Small intestine (tissue), 7 donors: ENCODE measurements around the gene PPP1R11. TPM values are rescaled to one million over a fixed set of nuclear protein-coding genes. Genes with fewer than 3 reads are reported as not detected.

ENCODE experiments used
- DNase-seq, 2 donors: peaks; one replicate each; pipeline versions ENCODE4 v3.0.0 to v3.0.0-alpha.2; 2013
- FAIRE-seq: peaks from 2 replicates; lab custom pipeline; 2012; peaks lifted over from hg19 to GRCh38; lab: Jason Lieb, UNC
- H3K27ac ChIP-seq, 3 donors: one replicate each; pipeline ENCODE4 v1.5.1; 2013; ENCODE audit warnings: low read length in 2 of 3, mild to moderate bottlenecking in 2 of 3, control low read depth in 1 of 3, inconsistent platforms in 1 of 3, low read depth in 1 of 3, moderate library complexity in 1 of 3
- H3K27me3 ChIP-seq, 3 donors: one replicate each; pipeline ENCODE4 v1.6.1; 2013; ENCODE audit warnings: low read length in 3 of 3, inconsistent platforms in 1 of 3; ENCODE audit not compliant: control insufficient read depth in 3 of 3, insufficient read depth in 3 of 3
- H3K36me3 ChIP-seq, 3 donors: one replicate each; pipeline ENCODE4 v1.6.1; 2013; ENCODE audit warnings: low read length in 3 of 3, inconsistent platforms in 1 of 3, low read depth in 1 of 3, mild to moderate bottlenecking in 1 of 3, moderate library complexity in 1 of 3; ENCODE audit not compliant: control insufficient read depth in 3 of 3, insufficient read depth in 2 of 3
- H3K4me1 ChIP-seq, 3 donors: one replicate each; pipeline ENCODE4 v1.6.1; 2013; ENCODE audit warnings: low read length in 2 of 3, inconsistent platforms in 1 of 3, low read depth in 1 of 3, mild to moderate bottlenecking in 1 of 3, moderate library complexity in 1 of 3; ENCODE audit not compliant: control insufficient read depth in 3 of 3, insufficient read depth in 2 of 3
- H3K4me3 ChIP-seq, 3 donors: one replicate each; pipeline ENCODE4 v1.5.1; 2013; ENCODE audit warnings: low read length in 3 of 3, control low read depth in 1 of 3, inconsistent platforms in 1 of 3, low read depth in 1 of 3, mild to moderate bottlenecking in 1 of 3, moderate library complexity in 1 of 3
- H3K9me3 ChIP-seq, 2 donors: one replicate each; pipeline ENCODE4 v1.6.1; 2013; ENCODE audit warnings: low read depth in 1 of 2, low read length in 1 of 2; ENCODE audit not compliant: control insufficient read depth in 2 of 2, insufficient read depth in 1 of 2
- WGBS, 3 donors: extraction: QIAGEN DNeasy Blood & Tissue Kit; methylation state at CpG; one replicate each; pipeline ENCODE4 v1.1.7; 2013; 5-methylcytosine and 5-hydroxymethylcytosine counted together
- polyA plus RNA-seq, 4 donors: library from polyadenylated mRNA; stranded (reverse) in 3 of 4; unstranded in 1 of 4; fragments of 200-250 nt in 3 of 4; fragments of 120-200 nt in 1 of 4; gene quantifications; one replicate each; pipeline versions ENCODE4 v1.2.1 to v1.2.3, GENCODE V29; 2013
- donor health status: healthy with polysubstance abuse.
- donor health status: control.
- donor health status: control.
- donor health status: Bipolar disorder and iron deficiency.
- donor health status: healthy.

PPP1R11 gene
- polyA plus RNA-seq, 4 donors = 65.9 to 111 (median 90.1) TPM

DNA sequence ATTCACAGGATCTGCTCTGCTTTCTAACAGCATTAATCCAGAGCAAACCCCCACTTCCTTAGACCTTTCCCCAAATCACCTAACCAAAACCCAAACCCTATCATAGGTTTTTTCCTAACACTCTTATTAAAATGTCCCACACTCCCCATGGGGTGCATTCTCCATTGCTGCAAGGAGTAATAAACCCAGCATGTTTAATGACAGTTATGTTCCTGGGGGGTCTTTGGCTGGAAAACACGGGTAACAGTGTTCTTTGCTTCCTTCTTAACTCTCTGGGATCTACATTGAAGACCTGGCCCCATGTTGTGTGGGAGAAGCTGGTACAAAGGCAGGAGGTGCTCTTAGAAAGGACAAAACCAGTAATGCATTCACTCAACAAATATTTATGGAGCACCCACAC, 29.8 kb downstream of the PPP1R11 start:
- Histone ChIP-seq H3K27ac (no peak overlapping the region), H3K9me3 (no peaks in the 10 kb centered on the region), H3K27me3 (peaks cover 0 to 14% (median 12%) of the 10 kb centered on the region in 3 donors), H3K4me1 (peaks cover 2 to 62% (median 7%) of the 10 kb centered on the region in 3 donors), H3K36me3 (no peaks in the 10 kb centered on the region), H3K4me3 (no peak overlapping the region)
- WGBS, 3 donors = 33 to 68% (median 55%) methylated on average over 1 of the region's 1 CpG
- FAIRE-seq (no peak), DNase-seq (no peak)

DNA sequence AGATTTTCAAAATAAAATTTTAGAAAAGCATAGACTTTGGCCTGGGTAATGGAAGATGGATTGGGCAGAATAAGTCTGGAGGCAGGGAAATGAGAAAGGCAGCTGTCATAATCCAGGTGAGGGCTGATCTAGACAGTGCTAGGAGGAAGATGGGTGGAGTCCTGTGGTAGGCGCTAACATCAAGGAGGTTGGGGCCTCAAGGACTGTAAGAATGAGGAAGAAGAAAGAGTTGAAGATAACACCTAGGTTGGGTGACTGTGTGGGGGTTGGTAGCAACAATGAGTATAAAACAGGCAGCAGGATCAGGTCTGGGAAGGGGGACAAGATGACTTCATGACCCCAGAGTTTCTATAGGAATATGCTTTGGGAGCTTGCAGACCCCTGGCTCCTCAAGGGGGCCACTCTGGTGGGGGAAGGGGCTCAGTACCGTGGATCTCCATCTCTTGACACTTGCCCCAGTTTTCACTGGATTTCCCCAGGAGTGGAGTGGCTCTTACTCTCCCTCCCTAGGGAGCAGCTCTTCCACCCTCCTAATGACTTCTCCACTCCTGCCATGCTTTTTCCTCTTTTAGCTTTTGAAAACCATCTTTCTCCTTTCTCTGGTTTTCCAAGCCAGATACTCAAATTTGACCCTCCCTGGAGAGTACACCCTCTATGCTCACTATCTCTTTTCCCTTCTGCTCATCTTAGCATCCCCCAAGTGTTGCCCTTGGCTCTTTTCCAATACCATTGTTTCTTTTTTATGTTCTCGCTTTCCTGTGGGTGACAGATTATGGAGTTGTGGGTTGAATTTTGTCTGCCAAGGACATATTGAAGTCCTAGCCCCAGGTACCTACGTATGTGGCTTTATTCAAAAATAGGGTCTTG, 31.1 kb downstream of the PPP1R11 start:
- no peaks in the 10 kb centered on the region for H3K9me3 ChIP-seq
- WGBS, 3 donors = 46 to 64% (median 46%) methylated on average over 4 of the region's 4 CpGs
- peak overlapping the region in 2 of 3 donors; percentile 56 to 59 for H3K27ac ChIP-seq
- FAIRE-seq = no peak
- H3K4me1 ChIP-seq = peaks cover 4 to 60% (median 14%) of the 10 kb centered on the region in 3 donors
- H3K27me3 ChIP-seq = peaks cover 0 to 12% (median 11%) of the 10 kb centered on the region in 3 donors
- no peaks in the 10 kb centered on the region for H3K36me3 ChIP-seq
- DNase-seq = peak; percentile 85 to 91
- H3K4me3 ChIP-seq = no peak overlapping the region

DNA sequence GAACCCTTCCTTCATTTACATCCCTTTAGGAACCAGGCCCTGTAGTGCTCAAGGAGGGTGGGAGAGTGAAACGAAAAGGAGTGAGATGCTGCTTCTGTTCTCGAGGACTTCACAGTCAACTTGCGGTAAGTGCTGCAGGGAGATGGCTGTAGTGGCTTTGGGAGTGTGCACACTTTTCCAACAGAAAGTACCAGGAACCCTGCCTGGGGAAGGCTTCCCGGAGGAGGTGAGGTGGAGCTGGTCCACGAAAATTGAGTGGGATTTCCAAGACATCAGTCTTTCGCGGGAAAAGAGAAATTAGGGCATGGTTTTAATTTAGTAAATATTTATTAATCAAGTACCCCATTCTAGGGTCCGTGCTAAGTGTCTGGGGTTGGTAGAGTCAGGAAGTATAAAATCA, 33.2 kb downstream of the PPP1R11 start:
- H3K4me3 ChIP-seq = peak overlapping the region in 1 of 3 donors; percentile 31
- FAIRE-seq = no peak
- no peak for DNase-seq

DNA sequence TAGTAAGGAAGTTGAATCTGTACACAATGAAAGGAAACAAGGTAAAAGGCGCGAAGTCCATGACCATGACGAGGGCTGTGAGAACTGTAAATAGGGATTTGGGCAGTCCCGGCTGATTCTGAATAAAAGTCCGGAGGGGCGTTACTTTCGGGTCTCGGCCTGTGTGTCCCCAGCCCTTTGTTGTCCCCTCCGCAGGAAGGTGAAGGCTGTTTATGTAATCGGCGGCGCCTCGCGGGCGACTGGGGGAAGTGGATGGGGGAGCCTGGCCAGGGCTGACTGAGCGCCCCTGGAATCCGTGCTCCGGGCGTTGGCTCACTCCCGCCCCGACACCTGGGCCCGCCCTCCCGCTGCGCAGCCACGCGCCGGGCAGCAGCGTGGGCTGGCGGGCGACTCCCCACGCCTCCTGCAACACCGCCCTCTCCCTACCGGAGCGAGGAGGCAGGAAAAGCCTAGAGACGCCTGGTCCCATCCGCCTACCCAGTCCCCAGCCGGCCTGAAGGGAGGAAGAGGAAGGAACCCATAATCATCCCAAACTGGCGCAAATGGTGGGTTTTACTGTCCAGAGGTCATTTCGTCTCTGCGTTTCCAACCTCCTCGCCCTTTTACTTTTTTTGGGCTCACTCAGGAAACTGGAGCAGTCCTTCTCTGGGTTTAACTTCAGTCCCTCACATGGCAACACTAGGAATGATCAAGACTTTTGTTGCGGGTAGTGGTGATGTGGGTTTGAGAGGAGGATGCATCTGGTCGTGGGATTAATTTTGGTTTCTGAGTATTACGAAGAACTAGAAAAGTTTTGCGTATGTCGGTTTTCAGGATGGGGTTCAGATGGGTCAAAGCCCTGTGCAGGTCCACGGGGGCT, 33.8 kb downstream of the PPP1R11 start:
- Histone ChIP-seq H3K9me3 (no peaks in the 10 kb centered on the region), H3K27ac (peak overlapping the region; percentile 52 to 86 (median 64)), H3K27me3 (peaks cover 0 to 16% (median 11%) of the 10 kb centered on the region in 3 donors), H3K36me3 (peaks cover 0 to 3% (median 0%) of the 10 kb centered on the region in 3 donors), H3K4me3 (peak overlapping the region in 2 of 3 donors; percentile 33 to 44), H3K4me1 (peaks cover 4 to 52% (median 14%) of the 10 kb centered on the region in 3 donors)
- FAIRE-seq = no peak
- DNase-seq = peak; percentile 89 to 93
- 0 to 2% (median 2%) methylated on average over 43 to 47 of the region's 47 CpGs for WGBS, 3 donors

More for the DNA sequence above, 33.2 kb downstream of the PPP1R11 start:
- peaks cover 4 to 57% (median 14%) of the 10 kb centered on the region in 3 donors for H3K4me1 ChIP-seq
- H3K36me3 ChIP-seq = no peaks in the 10 kb centered on the region
- H3K27me3 ChIP-seq = peaks cover 0 to 14% (median 10%) of the 10 kb centered on the region in 3 donors
- WGBS, 3 donors = 37 to 51% (median 47%) methylated on average over 8 of the region's 8 CpGs
- peak overlapping the region in 2 of 3 donors; percentile 52 to 61 for H3K27ac ChIP-seq
- no peaks in the 10 kb centered on the region for H3K9me3 ChIP-seq

GRCh38 chr6:30101444-30102413, 34.7 kb downstream of the PPP1R11 start:
- FAIRE-seq = no peak
- Histone ChIP-seq H3K27ac (peak overlapping the region; percentile 52 to 86 (median 64)), H3K9me3 (no peaks in the 10 kb centered on the region), H3K36me3 (peaks cover 0 to 7% (median 0%) of the 10 kb centered on the region in 3 donors), H3K4me1 (peaks cover 4 to 49% (median 14%) of the 10 kb centered on the region in 3 donors), H3K27me3 (peaks cover 0 to 17% (median 11%) of the 10 kb centered on the region in 3 donors), H3K4me3 (peak overlapping the region in 2 of 3 donors; percentile 33 to 44)
- peak; percentile 93 to 94 for DNase-seq
- 1 to 2% (median 2%) methylated on average over 51 of the region's 51 CpGs for whole genome bisulfite sequencing, 3 donors

DNA sequence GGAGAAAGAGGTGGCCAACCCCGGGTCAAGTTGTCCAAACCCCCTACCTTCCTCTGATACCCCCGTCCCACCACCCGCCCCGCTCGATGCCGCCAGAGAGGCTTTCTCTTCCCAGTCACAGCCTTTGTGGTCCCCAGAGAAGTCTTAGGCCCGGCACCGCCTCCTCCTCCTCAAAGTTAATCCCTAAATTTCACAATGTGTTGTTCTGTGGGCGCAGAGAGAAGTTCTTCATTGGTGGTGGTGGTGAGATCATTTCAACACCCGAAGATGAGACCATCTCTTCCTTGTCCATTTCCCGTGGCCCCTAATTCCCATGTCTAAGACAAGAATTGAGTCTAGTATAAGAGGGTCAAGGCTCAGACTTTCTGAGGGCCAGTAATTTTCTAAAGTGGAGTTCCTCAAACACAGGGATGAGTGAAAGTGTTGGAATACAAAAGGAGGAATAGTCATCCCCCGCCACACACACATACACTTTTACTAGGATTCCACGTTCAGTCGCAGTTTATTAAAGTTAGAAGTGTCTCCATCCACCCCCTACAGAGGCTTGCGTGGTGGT, 35.5 kb downstream of the PPP1R11 start:
- Histone ChIP-seq H3K27me3 (peaks cover 0 to 17% (median 11%) of the 10 kb centered on the region in 3 donors), H3K27ac (peak overlapping the region; percentile 52 to 86 (median 64)), H3K4me3 (peak overlapping the region in 2 of 3 donors; percentile 19 to 44), H3K4me1 (peaks cover 4 to 41% (median 14%) of the 10 kb centered on the region in 3 donors), H3K36me3 (peaks cover 0 to 8% (median 0%) of the 10 kb centered on the region in 3 donors), H3K9me3 (no peaks in the 10 kb centered on the region)
- FAIRE-seq = no peak
- peak; percentile 27 to 54 for DNase-seq
- whole genome bisulfite sequencing, 3 donors = 20 to 36% (median 32%) methylated on average over 15 of the region's 15 CpGs
